Lung microvascular endothelial cell (primary cell): ENCODE results near the gene BRD9. TPM values are rescaled to one million over a fixed set of nuclear protein-coding genes. Genes with fewer than 3 reads are reported as not detected.

Experiments used
- DNase-seq, 2 donors: peaks; one replicate each; pipeline versions ENCODE4 v3.0.0 to v3.0.0-alpha.2; 2010; ENCODE audit warnings: low read depth in 2 of 2
- total RNA-seq: library from RNA; depleted of rRNA; stranded (reverse); fragments of >200 nt; gene quantifications from 2 replicates; pipeline ENCODE4 v1.2.1, GENCODE V29; 2014

BRD9 gene
- total RNA-seq, 1 donor from 2014 or later, result 31.2 TPM

GRCh38 chr5:815449-815848, 77.2 kb downstream of the BRD9 start:
- no peak for DNase-seq

Other genes with a start within 250 kb of the BRD9 start
- under 0.01 and 0.44 TPM in 2 replicates for gene TPPP, start 199.4 kb downstream of the BRD9 start, total RNA-seq
- gene ZDHHC11B, start 108.1 kb downstream of the BRD9 start, total RNA-seq, result under 0.01 TPM in 1 of 2 replicates, not detected in the other
- 0.22 and 0.60 TPM in 2 replicates for gene ZDHHC11, start 41.8 kb downstream of the BRD9 start, total RNA-seq
- gene TRIP13, start 83 bp upstream of the BRD9 start, total RNA-seq, result 3.0 and 13.3 TPM in 2 replicates
- gene NKD2, start 116.0 kb upstream of the BRD9 start, total RNA-seq, result 0.22 and 0.79 TPM in 2 replicates
- 13.9 and 32.5 TPM in 2 replicates for gene SLC12A7, start 219.3 kb upstream of the BRD9 start, total RNA-seq